ENCODE data around the gene ZNF630.
"Not testable (repeated sequence)": the region's sequence is repeated elsewhere in the genome, so short reads cannot be mapped to it uniquely, and the experiment has no call there.

ZNF630 gene

DNA sequence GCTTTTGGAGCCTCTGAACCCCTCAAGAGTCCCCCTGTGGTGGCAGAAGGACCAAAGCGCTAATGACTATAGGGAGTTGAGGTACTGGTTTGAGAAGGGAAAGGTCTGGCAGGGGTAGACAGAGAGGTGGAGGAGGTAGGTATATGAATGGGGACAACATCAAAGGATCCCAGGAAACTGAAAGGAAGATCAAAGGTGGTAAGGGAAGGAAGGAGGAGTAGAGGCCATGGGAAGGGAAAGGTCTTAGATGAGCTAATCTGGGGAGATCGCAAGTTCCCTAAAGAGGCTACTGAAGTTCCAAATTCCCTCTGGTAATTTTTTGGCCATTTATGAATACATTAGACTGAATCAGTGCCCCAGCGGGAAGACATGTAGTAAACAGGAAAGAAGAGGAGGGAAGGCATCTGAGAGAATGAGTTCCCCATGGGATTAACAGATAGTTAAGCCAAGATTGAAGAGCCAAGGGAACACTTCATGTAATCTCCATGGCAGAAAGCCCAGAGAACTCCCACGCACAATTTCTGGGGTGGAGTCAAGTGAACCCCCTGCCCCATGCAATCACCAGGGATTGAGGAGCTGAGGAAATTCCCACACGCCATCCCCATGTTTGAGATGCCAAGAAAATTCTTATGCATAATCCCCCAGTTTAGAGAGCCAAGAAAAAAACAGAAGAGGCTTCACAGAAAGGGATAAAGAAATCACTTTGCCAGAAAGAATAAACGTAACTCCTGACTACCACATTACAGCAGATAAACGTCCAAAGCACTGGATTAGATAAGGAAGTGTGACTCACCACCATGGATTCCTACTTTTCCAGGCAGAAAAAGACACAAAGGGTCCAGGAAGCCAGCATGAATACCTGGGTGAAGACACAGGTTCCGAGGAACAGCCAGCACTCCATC, 25.8 kb downstream of the ZNF630 start:
- no peak overlapping the region for H3K4me3 ChIP-seq
- no peaks in the 10 kb centered on the region for H3K36me3 ChIP-seq
- no peak overlapping the region for H3K27ac ChIP-seq
- H3K27me3 ChIP-seq = no peaks in the 10 kb centered on the region
- intact Hi-C loops (cut with DNase I; ENCODE audit: low total_unique reads) = no loop called here
- DNase-seq = peak in 1 of 2 donors; percentile 31
- H3K9me3 ChIP-seq = no peaks in the 10 kb centered on the region
- no peaks in the 10 kb centered on the region for H3K4me1 ChIP-seq
- TF ChIP-seq, protein P1, sequence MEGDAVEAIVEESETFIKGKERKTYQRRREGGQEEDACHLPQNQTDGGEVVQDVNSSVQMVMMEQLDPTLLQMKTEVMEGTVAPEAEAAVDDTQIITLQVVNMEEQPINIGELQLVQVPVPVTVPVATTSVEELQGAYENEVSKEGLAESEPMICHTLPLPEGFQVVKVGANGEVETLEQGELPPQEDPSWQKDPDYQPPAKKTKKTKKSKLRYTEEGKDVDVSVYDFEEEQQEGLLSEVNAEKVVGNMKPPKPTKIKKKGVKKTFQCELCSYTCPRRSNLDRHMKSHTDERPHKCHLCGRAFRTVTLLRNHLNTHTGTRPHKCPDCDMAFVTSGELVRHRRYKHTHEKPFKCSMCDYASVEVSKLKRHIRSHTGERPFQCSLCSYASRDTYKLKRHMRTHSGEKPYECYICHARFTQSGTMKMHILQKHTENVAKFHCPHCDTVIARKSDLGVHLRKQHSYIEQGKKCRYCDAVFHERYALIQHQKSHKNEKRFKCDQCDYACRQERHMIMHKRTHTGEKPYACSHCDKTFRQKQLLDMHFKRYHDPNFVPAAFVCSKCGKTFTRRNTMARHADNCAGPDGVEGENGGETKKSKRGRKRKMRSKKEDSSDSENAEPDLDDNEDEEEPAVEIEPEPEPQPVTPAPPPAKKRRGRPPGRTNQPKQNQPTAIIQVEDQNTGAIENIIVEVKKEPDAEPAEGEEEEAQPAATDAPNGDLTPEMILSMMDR (IDR thresholded peaks at IDR 0.05) = no peak

DNA sequence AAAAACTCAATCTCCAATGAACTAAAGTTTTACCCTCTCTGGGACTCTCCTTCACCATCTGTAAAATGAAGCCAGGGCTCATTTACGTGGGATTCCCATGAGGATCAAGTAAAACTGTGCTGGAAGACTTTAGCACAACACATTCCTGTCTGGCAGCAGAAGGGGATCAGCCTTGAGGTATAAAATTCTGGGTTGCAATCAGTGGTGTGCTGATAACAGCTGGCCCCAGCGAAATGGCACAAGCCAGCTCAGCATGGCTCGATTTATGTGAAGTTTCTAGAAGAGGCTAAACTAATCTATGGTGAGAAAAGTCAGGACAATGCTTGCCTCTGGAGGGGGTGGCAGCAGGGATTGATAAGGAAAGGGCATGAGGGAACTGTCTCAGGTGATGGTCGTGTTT, 28.4 kb downstream of the ZNF630 start:
- Histone ChIP-seq H3K9me3 (no peaks in the 10 kb centered on the region), H3K27ac (no peak overlapping the region), H3K27me3 (no peaks in the 10 kb centered on the region), H3K4me3 (no peak overlapping the region), H3K4me1 (no peaks in the 10 kb centered on the region), H3K36me3 (no peaks in the 10 kb centered on the region)
- no peak for DNase-seq
- intact Hi-C loops (cut with DNase I; ENCODE audit: low total_unique reads) = no loop called here
- TF ChIP-seq, protein P1 (IDR thresholded peaks at IDR 0.05) = no peak

DNA sequence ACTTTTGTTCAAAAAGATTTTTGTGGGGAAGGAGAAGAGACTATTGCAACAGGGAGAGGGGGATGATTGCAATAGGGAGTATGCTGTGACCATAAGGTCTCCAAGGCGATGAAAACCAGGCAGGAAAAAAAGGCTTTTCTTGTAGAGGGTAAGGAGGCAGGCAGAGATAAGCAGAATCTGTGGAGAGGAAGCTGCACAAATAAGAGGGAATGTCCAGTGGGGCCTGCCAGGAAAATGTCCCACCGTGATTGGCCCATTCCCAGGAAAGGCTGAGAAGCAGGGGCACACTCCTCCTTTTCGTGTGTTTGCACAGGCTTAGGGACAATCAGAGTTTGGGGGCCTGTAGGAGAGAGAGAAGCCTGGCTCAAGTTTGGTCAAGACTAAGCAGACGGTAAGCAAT, 35.5 kb downstream of the ZNF630 start:
- H3K27ac ChIP-seq = no peak overlapping the region
- TF ChIP-seq, protein P1 (IDR thresholded peaks at IDR 0.05) = no peak
- no peaks in the 10 kb centered on the region for H3K27me3 ChIP-seq
- H3K4me3 ChIP-seq = no peak overlapping the region
- no peaks in the 10 kb centered on the region for H3K36me3 ChIP-seq
- no peaks in the 10 kb centered on the region for H3K4me1 ChIP-seq
- intact Hi-C loops (cut with DNase I; ENCODE audit: low total_unique reads) = no loop called here
- no peak for DNase-seq
- no peaks in the 10 kb centered on the region for H3K9me3 ChIP-seq

DNA sequence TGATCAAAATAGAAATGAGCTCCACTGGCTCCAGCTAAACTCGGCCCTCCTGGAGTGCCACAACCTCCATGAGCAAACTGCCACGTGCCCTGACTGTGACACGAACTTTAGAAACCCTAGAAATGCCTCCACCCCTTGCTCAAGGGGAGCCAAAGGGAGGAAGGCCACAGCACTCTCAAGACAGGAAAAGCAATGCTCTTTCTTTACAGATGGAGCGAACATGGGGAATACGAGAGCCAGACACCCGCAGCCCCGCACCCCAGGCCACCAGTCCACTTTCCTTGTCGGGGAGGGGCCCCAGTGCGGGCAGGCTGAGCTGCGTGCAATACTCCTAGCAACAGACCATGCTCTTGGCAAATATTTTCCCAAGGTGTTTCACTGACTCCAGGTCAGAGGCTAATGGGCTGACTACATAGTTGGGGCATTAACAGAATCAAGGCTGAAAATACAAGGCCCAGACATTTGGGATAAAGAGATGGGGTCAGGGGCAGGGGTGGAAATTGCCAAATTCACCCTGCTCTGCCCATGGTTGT, 40.7 kb downstream of the ZNF630 start:
- H3K4me1 ChIP-seq; H3K4me3 ChIP-seq; DNase-seq; H3K9me3 ChIP-seq; H3K27ac ChIP-seq; H3K36me3 ChIP-seq; intact Hi-C loops (cut with DNase I; ENCODE audit: low total_unique reads); H3K27me3 ChIP-seq: not testable (repeated sequence)

DNA sequence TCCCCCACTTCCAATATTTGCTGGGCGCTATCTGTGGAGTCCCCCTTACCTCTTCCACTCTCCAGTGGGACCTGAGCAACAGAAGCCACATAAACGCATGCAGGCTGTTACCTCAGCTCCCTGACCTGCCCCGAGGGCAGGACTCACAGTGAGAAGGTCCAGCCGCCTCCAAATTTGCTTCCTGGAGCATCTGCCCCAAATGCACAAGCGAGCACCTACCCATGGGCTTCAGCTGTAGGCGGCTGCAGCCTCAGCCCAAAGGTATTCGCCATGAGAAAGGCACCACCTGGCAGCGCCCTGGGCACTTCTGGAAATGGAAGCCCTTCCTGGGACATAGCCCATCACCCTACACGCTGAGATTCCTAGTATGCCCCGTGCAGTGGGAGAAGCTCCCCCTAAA, 41.2 kb downstream of the ZNF630 start:
- Histone ChIP-seq H3K4me3 (no peak overlapping the region), H3K27ac (no peak overlapping the region), H3K27me3 (no peaks in the 10 kb centered on the region), H3K4me1 (no peaks in the 10 kb centered on the region), H3K36me3 (no peaks in the 10 kb centered on the region), H3K9me3 (no peaks in the 10 kb centered on the region)
- intact Hi-C loops (cut with DNase I; ENCODE audit: low total_unique reads) = no loop called here
- no peak for DNase-seq
- TF ChIP-seq, protein P1 (IDR thresholded peaks at IDR 0.05) = no peak

DNA sequence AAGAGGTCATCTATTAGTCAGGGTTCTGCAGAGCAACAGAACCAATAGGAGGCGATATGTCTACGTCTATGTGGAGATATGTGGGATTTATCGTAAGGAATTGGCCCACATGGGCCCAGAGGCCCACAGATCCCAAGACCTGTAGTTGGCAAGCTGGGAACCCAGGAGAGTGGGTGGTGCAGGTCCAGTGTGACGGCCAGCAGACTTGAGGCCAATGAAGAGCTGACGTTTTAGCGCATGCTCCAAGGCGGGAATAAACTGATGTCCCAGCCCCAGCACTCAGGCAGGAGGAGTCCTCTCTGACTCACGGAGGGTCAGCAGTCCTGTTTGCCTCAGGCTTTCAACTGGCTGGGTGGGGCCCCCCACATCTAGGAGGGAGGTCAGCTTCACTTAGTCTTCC, 43.3 kb downstream of the ZNF630 start:
- no peaks in the 10 kb centered on the region for H3K27me3 ChIP-seq
- intact Hi-C loops (cut with DNase I; ENCODE audit: low total_unique reads) = loop anchor here (10.0 kb wide), 1 partner anchor 193 kb away; the partner anchor contains the start of gene ZNF81
- DNase-seq = no peak
- no peak overlapping the region for H3K27ac ChIP-seq
- H3K36me3 ChIP-seq = no peaks in the 10 kb centered on the region
- no peak overlapping the region for H3K4me3 ChIP-seq
- TF ChIP-seq, protein P1 (IDR thresholded peaks at IDR 0.05) = no peak
- no peaks in the 10 kb centered on the region for H3K4me1 ChIP-seq
- H3K9me3 ChIP-seq = no peaks in the 10 kb centered on the region

DNA sequence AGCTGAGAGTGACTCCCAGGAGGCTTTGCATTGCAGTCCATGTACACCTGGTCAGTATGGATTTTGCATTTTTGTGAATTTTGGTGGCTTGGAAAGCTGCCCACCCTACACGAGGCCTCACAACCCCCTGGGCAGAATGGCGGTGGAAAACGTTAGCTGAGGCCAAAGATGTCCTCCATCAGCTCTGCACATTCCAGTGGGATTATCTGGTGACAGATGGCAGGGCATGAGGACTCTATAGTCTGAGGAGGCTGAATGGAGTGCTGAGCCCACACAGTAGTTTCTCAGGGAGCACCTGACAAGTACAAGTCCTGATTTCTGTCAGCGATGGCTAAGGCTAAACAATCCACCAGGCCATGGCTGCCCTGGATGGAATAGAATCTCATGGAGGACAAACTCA, 43.9 kb downstream of the ZNF630 start:
- H3K4me3 ChIP-seq, H3K9me3 ChIP-seq, H3K36me3 ChIP-seq, H3K4me1 ChIP-seq, DNase-seq, H3K27me3 ChIP-seq, H3K27ac ChIP-seq: not testable (repeated sequence)
- intact Hi-C loops (cut with DNase I; ENCODE audit: low total_unique reads) = loop anchor here (10.0 kb wide), 1 partner anchor 193 kb away; the partner anchor contains the start of gene ZNF81
